Right atrium auricular region (tissue), 2 donors: ENCODE data around the gene MAP3K21. TPM values are rescaled to one million over a fixed set of nuclear protein-coding genes. Genes with fewer than 3 reads are reported as not detected.

ENCODE experiments used
- DNase-seq: peaks from one replicate; pipeline ENCODE4 v3.0.0-alpha.2; 2019; ENCODE audit warnings: low spot score
- H3K27ac ChIP-seq, 2 donors: fragments of 200-600 bp; sonication (generic); 1 replicate in 1 of 2; 2 replicates in 1 of 2; pipeline ENCODE4 v1.5.1; 2016 to 2019
- H3K27me3 ChIP-seq, 2 donors: fragments of 200-600 bp; sonication (generic); one replicate each; pipeline versions ENCODE4 v1.5.1 to v1.6.0; 2017 to 2019
- H3K36me3 ChIP-seq: fragments of 200-600 bp; sonication (generic); one replicate; pipeline ENCODE4 v1.5.1; 2016
- H3K4me1 ChIP-seq, 2 donors: fragments of 200-600 bp; sonication (generic); one replicate each; pipeline versions ENCODE4 v1.5.1 to v1.6.0; 2017 to 2019
- H3K4me3 ChIP-seq, 2 donors: fragments of 200-600 bp; sonication (generic); 1 replicate in 1 of 2; 2 replicates in 1 of 2; pipeline ENCODE4 v1.5.1; 2017 to 2019; ENCODE audit warnings: mild to moderate bottlenecking in 1 of 2, moderate library complexity in 1 of 2
- H3K9me3 ChIP-seq, 2 donors: fragments of 200-600 bp; sonication (generic); one replicate each; pipeline ENCODE4 v1.5.1; 2019
- total RNA-seq, 2 donors: library from RNA; depleted of rRNA; stranded (reverse); fragments of >200 nt; gene quantifications; one replicate each; pipeline ENCODE4 v1.1.0, GENCODE V29; 2016
- TF ChIP-seq, protein P1 (sequence below), 2 donors: fragments of 200-600 bp; sonication (generic); IDR thresholded peaks; one replicate each; pipeline ENCODE4 v1.5.1; 2019; ENCODE audit warnings: antibody characterized with exemption in 2 of 2

Gene MAP3K21
- total RNA-seq, 2 donors from 2014 or later = 1.2 to 1.4 TPM

GRCh38 chr1:233393084-233393840 lies 65.7 kb downstream of the MAP3K21 start:
- H3K27ac ChIP-seq = no peak overlapping the region
- H3K9me3 ChIP-seq = no peaks in the 10 kb centered on the region
- no peaks in the 10 kb centered on the region for H3K36me3 ChIP-seq
- TF ChIP-seq, protein P1, sequence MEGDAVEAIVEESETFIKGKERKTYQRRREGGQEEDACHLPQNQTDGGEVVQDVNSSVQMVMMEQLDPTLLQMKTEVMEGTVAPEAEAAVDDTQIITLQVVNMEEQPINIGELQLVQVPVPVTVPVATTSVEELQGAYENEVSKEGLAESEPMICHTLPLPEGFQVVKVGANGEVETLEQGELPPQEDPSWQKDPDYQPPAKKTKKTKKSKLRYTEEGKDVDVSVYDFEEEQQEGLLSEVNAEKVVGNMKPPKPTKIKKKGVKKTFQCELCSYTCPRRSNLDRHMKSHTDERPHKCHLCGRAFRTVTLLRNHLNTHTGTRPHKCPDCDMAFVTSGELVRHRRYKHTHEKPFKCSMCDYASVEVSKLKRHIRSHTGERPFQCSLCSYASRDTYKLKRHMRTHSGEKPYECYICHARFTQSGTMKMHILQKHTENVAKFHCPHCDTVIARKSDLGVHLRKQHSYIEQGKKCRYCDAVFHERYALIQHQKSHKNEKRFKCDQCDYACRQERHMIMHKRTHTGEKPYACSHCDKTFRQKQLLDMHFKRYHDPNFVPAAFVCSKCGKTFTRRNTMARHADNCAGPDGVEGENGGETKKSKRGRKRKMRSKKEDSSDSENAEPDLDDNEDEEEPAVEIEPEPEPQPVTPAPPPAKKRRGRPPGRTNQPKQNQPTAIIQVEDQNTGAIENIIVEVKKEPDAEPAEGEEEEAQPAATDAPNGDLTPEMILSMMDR (IDR thresholded peaks at IDR 0.05) = no peak
- no peaks in the 10 kb centered on the region for H3K27me3 ChIP-seq
- no peak overlapping the region for H3K4me3 ChIP-seq
- no peaks in the 10 kb centered on the region for H3K4me1 ChIP-seq
- no peak for DNase-seq

DNA sequence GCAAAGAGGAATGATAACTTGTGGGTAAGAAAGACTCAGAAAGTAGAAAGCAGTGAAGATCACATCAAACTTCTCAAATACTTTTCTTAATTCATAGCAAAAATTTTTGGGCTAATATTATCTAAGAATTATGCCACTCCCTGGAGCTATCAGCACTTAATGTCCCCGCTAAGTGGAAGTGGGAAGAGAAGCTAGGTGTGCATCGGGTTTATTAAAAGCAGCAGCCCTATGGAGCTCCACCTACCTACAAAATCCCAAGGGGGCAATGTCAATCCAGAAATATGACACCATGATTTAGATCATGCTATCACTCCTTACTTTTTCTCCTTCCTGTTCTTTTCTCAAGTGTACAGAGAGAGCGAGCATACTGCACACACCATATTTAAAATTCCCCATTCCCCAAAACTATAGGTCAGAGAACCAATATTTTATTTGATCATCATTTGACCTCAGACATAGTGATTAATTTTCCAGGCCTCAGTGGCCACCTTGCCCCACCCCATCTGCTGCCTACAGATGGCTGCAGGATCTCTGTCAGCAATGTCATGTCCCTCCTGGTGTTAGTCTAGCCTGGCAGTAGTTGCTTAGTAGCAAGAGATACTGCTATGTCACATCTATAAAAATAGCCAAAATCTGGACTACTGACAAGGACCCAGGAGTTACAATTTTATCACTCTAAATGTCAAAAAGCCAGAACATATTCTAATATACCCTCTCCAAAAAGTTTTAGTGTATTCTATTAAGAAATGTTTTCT lies 66.6 kb downstream of the MAP3K21 start:
- Histone ChIP-seq H3K4me1 (no peaks in the 10 kb centered on the region), H3K9me3 (no peaks in the 10 kb centered on the region), H3K27me3 (no peaks in the 10 kb centered on the region), H3K4me3 (no peak overlapping the region), H3K36me3 (no peaks in the 10 kb centered on the region), H3K27ac (no peak overlapping the region)
- no peak for DNase-seq
- TF ChIP-seq, protein P1 (IDR thresholded peaks at IDR 0.05) = no peak

DNA sequence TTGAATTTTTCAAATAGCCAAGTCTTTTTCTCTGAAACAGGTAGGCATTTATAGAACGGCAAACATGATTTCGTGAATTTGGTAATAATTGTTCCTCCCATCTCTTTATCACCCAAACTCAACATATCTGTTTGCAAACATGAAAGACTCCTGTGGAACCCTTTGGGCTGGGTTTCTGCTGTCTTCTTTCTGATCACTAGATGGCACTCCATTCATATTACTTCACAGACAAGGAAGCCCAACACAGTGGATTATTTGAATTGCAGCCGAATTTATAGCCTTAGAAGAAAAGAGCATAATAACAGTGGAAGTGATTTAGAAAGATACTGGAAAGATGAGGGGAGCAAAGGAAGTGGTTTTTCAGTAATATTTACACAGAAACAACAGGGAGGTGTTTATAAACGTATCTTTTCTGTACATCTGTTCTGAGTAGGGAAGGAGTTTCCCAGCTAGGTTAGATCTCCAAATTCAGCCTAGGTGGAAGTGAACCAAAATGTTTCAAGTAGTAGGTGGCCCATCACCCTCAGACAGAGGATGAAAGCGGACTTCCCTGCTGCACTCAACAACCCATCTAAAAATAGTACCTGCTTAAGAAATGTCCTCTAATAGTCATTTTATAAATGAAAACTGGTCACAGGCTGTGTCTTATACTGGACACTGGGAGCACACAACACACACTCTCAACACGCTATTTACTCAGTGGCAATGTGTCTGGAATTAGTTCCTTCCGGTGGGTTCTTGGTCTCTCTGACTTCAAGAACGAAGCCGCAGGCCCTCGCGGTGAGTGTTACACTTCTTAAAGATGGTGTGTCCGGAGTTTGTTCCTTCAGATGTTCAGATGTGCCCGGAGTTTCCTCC lies 67.6 kb downstream of the MAP3K21 start:
- no peak overlapping the region for H3K27ac ChIP-seq
- TF ChIP-seq, protein P1 (IDR thresholded peaks at IDR 0.05) = peak; percentile 59 to 76
- no peak for DNase-seq

DNA sequence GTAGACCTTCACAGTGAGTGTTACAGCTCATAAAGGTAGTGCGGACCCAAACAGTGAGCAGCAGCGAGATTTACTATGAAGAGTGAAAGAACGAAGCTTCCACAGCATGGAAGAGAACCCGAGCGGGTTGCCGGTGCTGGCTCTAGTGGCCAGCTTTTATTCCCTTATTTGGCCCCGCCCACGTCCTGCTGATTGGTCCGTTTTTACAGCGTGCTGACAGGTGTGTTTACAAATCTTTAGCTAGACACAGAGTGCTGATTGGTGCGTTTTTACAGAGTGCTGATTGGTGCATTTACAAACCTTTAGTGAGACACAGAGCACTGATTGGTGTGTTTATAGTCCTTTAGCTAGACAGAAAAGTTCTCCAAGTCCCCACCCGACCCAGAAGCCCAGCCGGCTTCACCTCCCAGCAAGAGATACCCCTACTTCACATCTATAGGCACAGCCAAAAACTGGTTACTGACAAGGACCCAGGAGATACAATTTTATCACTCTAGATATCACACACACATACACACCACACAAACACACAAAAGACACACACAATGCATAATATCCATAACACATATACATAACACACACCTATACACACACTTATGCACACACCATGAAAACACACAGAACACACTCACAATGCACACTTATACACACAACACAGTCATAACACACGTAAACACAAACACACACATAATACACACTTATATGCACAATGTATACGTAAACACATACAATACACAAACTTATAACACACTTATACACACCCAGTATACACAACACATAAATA lies 68.5 kb downstream of the MAP3K21 start:
- Histone ChIP-seq H3K9me3 (no peaks in the 10 kb centered on the region), H3K4me3 (no peak overlapping the region), H3K36me3 (no peaks in the 10 kb centered on the region), H3K4me1 (no peaks in the 10 kb centered on the region), H3K27ac (no peak overlapping the region), H3K27me3 (no peaks in the 10 kb centered on the region)
- TF ChIP-seq, protein P1 (IDR thresholded peaks at IDR 0.05) = no peak
- DNase-seq = no peak

More for the DNA sequence above, 67.6 kb downstream of the MAP3K21 start:
- Histone ChIP-seq H3K9me3 (no peaks in the 10 kb centered on the region), H3K36me3 (no peaks in the 10 kb centered on the region), H3K27me3 (no peaks in the 10 kb centered on the region), H3K4me3 (no peak overlapping the region), H3K4me1 (no peaks in the 10 kb centered on the region)

- TF ChIP-seq, protein P1 (IDR thresholded peaks at IDR 0.05) = no peak
- Histone ChIP-seq H3K27me3 (no peaks in the 10 kb centered on the region), H3K27ac (peak overlapping the region in 1 of 2 donors; percentile 21), H3K36me3 (no peaks in the 10 kb centered on the region), H3K4me3 (no peak overlapping the region), H3K9me3 (peaks cover 0 to 13% of the 10 kb centered on the region in 2 donors), H3K4me1 (no peaks in the 10 kb centered on the region)
- DNase-seq = no peak
Measured at GRCh38 chr1:233406339-233406960, 78.9 kb downstream of the MAP3K21 start.
